WTC11 (cell line): ENCODE data around the gene RAB35. TPM values are rescaled to one million over a fixed set of nuclear protein-coding genes. Genes with fewer than 3 reads are reported as not detected.

Experiments
- ATAC-seq: fragments of 200-7000 bp; cut with Tn5 transposase; 2 replicates; pipeline ENCODE4 v1.10.0; 2021; ENCODE audit warnings: mild to moderate bottlenecking, moderate library complexity
- CTCF ChIA-PET: fragments of 300-600 bp; sonication (Branson Sonifier 250); formaldehyde crosslinking; loops from one replicate; lab custom pipeline; 2021; ENCODE audit warnings: antibody characterized with exemption; lab: Charles Lee
- POLR2A ChIA-PET: fragments of 350-600 bp; sonication (Branson Sonifier 250); formaldehyde crosslinking; loops from one replicate; lab custom pipeline; 2021; ENCODE audit warnings: antibody characterized with exemption; lab: Charles Lee
- DNase-seq: peaks from one replicate; pipeline ENCODE4 v3.0.0; 2021; ENCODE audit warnings: low spot score
- H3K27ac Mint-ChIP-seq: 2 replicates; pipeline ENCODE4 v1.8.0; 2021; ENCODE audit warnings: mixed read lengths
- H3K27me3 Mint-ChIP-seq: 2 replicates; pipeline ENCODE4 v1.8.0; 2021; ENCODE audit warnings: low read depth, mild to moderate bottlenecking, moderate library complexity, mixed read lengths
- H3K36me3 Mint-ChIP-seq: 2 replicates; pipeline ENCODE4 v1.8.0; 2021; ENCODE audit warnings: mixed read lengths
- H3K4me1 Mint-ChIP-seq: 2 replicates; pipeline ENCODE4 v1.8.0; 2022; ENCODE audit warnings: mixed read lengths
- H3K4me3 Mint-ChIP-seq: 2 replicates; pipeline ENCODE4 v1.8.0; 2021; ENCODE audit warnings: mild to moderate bottlenecking, moderate library complexity, mixed read lengths
- H3K9me3 Mint-ChIP-seq: 2 replicates; pipeline ENCODE4 v1.8.0; 2021; ENCODE audit warnings: mixed read lengths
- ELF4 ChIP-seq: sonication (generic); formaldehyde crosslinking; IDR thresholded peaks from 2 replicates; pipeline ENCODE4 v1.8.1; 2022; ENCODE audit warnings: low read depth, mild to moderate bottlenecking, moderate library complexity, missing genetic modification reagents
- GABPB1 ChIP-seq: sonication (generic); formaldehyde crosslinking; IDR thresholded peaks from 2 replicates; pipeline ENCODE4 v1.8.1; 2023; ENCODE audit warnings: mild to moderate bottlenecking, missing genetic modification reagents
- GRHL2 ChIP-seq: fragments of 250-450 bp; sonication (Bioruptor Pico); IDR thresholded peaks from 2 replicates; pipeline ENCODE4 v1.8.0; 2022; ENCODE audit warnings: mild to moderate bottlenecking, moderate library complexity; ENCODE audit not compliant: insufficient replicate concordance, severe bottlenecking
- IRF2 ChIP-seq: sonication (generic); formaldehyde crosslinking; IDR thresholded peaks from 2 replicates; pipeline ENCODE4 v1.8.0; 2022; ENCODE audit warnings: low read depth, missing genetic modification reagents, borderline replicate concordance
- MYBL2 ChIP-seq: sonication (generic); formaldehyde crosslinking; IDR thresholded peaks from 2 replicates; pipeline ENCODE4 v1.8.1; 2023; ENCODE audit warnings: mild to moderate bottlenecking, moderate library complexity, missing genetic modification reagents
- NR1H2 ChIP-seq: sonication (generic); formaldehyde crosslinking; IDR thresholded peaks from 2 replicates; pipeline ENCODE4 v1.9.0; 2021; ENCODE audit warnings: mild to moderate bottlenecking, moderate library complexity, missing genetic modification reagents
- NR2C2 ChIP-seq: sonication (generic); formaldehyde crosslinking; IDR thresholded peaks from 2 replicates; pipeline ENCODE4 v1.8.0; 2022; ENCODE audit warnings: mild to moderate bottlenecking, missing genetic modification reagents
- OVOL2 ChIP-seq: fragments of 250-450 bp; sonication (Bioruptor Pico); IDR thresholded peaks from 2 replicates; pipeline ENCODE4 v1.9.0; 2021; ENCODE audit warnings: mild to moderate bottlenecking, borderline replicate concordance
- SOX15 ChIP-seq: fragments of 250-450 bp; sonication (Bioruptor Pico); IDR thresholded peaks from 2 replicates; pipeline ENCODE4 v1.9.0; 2021; ENCODE audit warnings: mild to moderate bottlenecking
- ZNF219 ChIP-seq: sonication (generic); formaldehyde crosslinking; IDR thresholded peaks from 2 replicates; pipeline ENCODE4 v1.8.0; 2023; ENCODE audit warnings: missing genetic modification reagents, mild to moderate bottlenecking, borderline replicate concordance
- ZNF263 ChIP-seq: sonication (generic); formaldehyde crosslinking; IDR thresholded peaks from 2 replicates; pipeline ENCODE4 v1.8.1; 2022; ENCODE audit warnings: low read depth, mild to moderate bottlenecking, moderate library complexity, missing genetic modification reagents
- total RNA-seq: library from RNA; stranded (reverse); gene quantifications from 3 replicates; pipeline ENCODE4 v1.2.3, GENCODE V29; 2021
- TF ChIP-seq, protein P1 (sequence below): fragments of 250-450 bp; sonication (Bioruptor Pico); IDR thresholded peaks from 2 replicates; pipeline ENCODE4 v1.9.0; 2021; ENCODE audit warnings: mild to moderate bottlenecking, borderline replicate concordance
- TF ChIP-seq, protein P2 (sequence below): fragments of 250-450 bp; sonication (Bioruptor Pico); IDR thresholded peaks from 2 replicates; pipeline ENCODE4 v1.9.0; 2021; ENCODE audit warnings: moderate library complexity, mild to moderate bottlenecking, inconsistent platforms, borderline replicate concordance
- TF ChIP-seq, protein P3 (sequence below): fragments of 250-450 bp; sonication (Bioruptor Pico); IDR thresholded peaks from 2 replicates; pipeline ENCODE4 v1.9.0; 2021; ENCODE audit warnings: mild to moderate bottlenecking
- TF ChIP-seq, protein P4 (sequence below): fragments of 250-450 bp; sonication (Bioruptor Pico); IDR thresholded peaks from 2 replicates; pipeline ENCODE4 v1.8.0; 2021; ENCODE audit warnings: mild to moderate bottlenecking
- TF ChIP-seq, protein P5 (sequence below): sonication (generic); formaldehyde crosslinking; IDR thresholded peaks from 2 replicates; pipeline ENCODE4 v1.8.0; 2023; ENCODE audit warnings: missing genetic modification reagents

Gene RAB35
- total RNA-seq, 1 experiment from 2014 or later = 44.5 TPM

DNA sequence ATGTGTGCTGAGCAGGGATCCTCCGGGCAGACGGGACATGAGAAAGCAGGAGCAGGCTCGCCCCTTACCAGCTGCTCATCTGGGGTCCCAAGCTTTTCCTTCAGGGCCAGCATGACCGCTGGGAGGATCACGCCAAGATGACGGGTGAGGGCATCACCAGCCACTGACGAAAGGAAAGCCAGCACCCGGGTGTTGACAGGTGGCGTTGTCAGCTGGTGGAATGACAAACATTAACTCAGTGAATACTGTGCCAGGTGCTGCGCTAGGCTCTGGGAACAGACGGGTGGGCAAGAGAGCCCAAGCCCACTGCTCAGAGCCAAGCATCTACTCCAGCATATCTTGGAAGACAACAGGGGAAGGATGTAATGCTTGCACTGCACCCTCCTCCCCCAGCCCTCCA lies 21.3 kb upstream of the RAB35 start:
- no peak overlapping the region for H3K4me3 Mint-ChIP-seq
- ATAC-seq (no peak), DNase-seq (no peak)
- no peaks in the 10 kb centered on the region for H3K27me3 Mint-ChIP-seq
- TF ChIP-seq NR1H2 (CRISPR knock-in tag) (no peak), ELF4 (CRISPR knock-in tag) (no peak), SOX15 (CRISPR knock-in tag) (no peak)
- TF ChIP-seq, all 79 proteins: peak for 0
- H3K36me3 Mint-ChIP-seq = peaks cover 88% of the 10 kb centered on the region
- H3K9me3 Mint-ChIP-seq = no peaks in the 10 kb centered on the region
- H3K27ac Mint-ChIP-seq = no peak overlapping the region
- no peaks in the 10 kb centered on the region for H3K4me1 Mint-ChIP-seq
- CTCF ChIA-PET = interaction anchor here (0.6 kb wide), 1 partner anchor 63 kb away, joined by 6 read pairs; the partner anchor contains the start of gene RPLP0
- POLR2A ChIA-PET = no interaction called here

DNA sequence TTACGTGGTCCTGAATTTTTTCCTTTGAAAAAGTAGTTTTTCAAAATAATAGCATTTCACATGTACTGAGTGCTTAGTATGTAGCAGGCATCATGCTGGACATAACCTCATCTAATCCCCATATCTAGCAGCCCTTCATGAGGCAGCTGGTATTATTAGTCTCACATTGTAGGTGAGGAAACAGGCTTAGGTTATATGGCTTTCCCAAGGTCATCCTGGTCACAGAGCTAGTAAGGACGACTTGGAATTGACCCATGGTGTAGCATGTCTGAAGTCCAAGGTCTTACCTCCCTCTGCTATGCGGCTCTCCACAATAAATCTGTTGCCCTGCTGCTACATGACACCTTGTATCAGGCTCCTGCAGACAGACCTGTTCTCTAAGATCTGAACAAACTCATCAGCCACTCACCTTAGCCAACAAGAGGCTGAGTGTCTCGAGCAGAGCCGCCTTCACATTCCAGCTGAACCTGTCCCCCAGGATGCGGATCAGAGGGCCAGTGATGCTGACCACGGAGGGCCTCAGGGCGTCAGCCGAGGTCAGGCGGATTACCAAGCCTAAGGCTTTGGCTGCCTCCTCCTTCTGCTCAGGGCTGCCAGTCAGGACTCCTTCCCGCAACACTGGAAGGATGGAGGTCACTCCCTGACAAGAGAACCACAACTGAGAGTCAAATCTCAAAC lies 19.7 kb upstream of the RAB35 start:
- H3K4me1 Mint-ChIP-seq = no peaks in the 10 kb centered on the region
- no peak overlapping the region for H3K27ac Mint-ChIP-seq
- H3K27me3 Mint-ChIP-seq = no peaks in the 10 kb centered on the region
- no peaks in the 10 kb centered on the region for H3K9me3 Mint-ChIP-seq
- TF ChIP-seq, protein P1, sequence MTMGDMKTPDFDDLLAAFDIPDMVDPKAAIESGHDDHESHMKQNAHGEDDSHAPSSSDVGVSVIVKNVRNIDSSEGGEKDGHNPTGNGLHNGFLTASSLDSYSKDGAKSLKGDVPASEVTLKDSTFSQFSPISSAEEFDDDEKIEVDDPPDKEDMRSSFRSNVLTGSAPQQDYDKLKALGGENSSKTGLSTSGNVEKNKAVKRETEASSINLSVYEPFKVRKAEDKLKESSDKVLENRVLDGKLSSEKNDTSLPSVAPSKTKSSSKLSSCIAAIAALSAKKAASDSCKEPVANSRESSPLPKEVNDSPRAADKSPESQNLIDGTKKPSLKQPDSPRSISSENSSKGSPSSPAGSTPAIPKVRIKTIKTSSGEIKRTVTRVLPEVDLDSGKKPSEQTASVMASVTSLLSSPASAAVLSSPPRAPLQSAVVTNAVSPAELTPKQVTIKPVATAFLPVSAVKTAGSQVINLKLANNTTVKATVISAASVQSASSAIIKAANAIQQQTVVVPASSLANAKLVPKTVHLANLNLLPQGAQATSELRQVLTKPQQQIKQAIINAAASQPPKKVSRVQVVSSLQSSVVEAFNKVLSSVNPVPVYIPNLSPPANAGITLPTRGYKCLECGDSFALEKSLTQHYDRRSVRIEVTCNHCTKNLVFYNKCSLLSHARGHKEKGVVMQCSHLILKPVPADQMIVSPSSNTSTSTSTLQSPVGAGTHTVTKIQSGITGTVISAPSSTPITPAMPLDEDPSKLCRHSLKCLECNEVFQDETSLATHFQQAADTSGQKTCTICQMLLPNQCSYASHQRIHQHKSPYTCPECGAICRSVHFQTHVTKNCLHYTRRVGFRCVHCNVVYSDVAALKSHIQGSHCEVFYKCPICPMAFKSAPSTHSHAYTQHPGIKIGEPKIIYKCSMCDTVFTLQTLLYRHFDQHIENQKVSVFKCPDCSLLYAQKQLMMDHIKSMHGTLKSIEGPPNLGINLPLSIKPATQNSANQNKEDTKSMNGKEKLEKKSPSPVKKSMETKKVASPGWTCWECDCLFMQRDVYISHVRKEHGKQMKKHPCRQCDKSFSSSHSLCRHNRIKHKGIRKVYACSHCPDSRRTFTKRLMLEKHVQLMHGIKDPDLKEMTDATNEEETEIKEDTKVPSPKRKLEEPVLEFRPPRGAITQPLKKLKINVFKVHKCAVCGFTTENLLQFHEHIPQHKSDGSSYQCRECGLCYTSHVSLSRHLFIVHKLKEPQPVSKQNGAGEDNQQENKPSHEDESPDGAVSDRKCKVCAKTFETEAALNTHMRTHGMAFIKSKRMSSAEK = no peak
- TF ChIP-seq OVOL2 (CRISPR knock-in tag) = no peak
- no peak for TF ChIP-seq GRHL2 (CRISPR knock-in tag)
- TF ChIP-seq NR2C2 (CRISPR knock-in tag) = no peak
- TF ChIP-seq, protein P2, sequence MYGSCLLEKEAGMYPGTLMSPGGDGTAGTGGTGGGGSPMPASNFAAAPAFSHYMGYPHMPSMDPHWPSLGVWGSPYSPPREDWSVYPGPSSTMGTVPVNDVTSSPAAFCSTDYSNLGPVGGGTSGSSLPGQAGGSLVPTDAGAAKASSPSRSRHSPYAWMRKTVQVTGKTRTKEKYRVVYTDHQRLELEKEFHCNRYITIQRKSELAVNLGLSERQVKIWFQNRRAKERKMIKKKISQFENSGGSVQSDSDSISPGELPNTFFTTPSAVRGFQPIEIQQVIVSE (CRISPR knock-in tag) = no peak
- TF ChIP-seq, protein P3, sequence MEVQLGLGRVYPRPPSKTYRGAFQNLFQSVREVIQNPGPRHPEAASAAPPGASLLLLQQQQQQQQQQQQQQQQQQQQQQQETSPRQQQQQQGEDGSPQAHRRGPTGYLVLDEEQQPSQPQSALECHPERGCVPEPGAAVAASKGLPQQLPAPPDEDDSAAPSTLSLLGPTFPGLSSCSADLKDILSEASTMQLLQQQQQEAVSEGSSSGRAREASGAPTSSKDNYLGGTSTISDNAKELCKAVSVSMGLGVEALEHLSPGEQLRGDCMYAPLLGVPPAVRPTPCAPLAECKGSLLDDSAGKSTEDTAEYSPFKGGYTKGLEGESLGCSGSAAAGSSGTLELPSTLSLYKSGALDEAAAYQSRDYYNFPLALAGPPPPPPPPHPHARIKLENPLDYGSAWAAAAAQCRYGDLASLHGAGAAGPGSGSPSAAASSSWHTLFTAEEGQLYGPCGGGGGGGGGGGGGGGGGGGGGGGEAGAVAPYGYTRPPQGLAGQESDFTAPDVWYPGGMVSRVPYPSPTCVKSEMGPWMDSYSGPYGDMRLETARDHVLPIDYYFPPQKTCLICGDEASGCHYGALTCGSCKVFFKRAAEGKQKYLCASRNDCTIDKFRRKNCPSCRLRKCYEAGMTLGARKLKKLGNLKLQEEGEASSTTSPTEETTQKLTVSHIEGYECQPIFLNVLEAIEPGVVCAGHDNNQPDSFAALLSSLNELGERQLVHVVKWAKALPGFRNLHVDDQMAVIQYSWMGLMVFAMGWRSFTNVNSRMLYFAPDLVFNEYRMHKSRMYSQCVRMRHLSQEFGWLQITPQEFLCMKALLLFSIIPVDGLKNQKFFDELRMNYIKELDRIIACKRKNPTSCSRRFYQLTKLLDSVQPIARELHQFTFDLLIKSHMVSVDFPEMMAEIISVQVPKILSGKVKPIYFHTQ = no peak
- TF ChIP-seq, all 79 proteins: peak for 0
- no peak for ATAC-seq
- no peak for DNase-seq
- Mint-ChIP-seq H3K4me3 (no peak overlapping the region), H3K36me3 (peaks cover 88% of the 10 kb centered on the region)
- ChIA-PET POLR2A (interaction anchor here (0.6 kb wide), 1 partner anchor 43 kb away, joined by 3 read pairs; no protein-coding TSS in a partner anchor), CTCF (interaction anchor here (1.1 kb wide), 1 partner anchor 65 kb away, joined by 3 read pairs; the partner anchor contains the start of gene RPLP0)

DNA sequence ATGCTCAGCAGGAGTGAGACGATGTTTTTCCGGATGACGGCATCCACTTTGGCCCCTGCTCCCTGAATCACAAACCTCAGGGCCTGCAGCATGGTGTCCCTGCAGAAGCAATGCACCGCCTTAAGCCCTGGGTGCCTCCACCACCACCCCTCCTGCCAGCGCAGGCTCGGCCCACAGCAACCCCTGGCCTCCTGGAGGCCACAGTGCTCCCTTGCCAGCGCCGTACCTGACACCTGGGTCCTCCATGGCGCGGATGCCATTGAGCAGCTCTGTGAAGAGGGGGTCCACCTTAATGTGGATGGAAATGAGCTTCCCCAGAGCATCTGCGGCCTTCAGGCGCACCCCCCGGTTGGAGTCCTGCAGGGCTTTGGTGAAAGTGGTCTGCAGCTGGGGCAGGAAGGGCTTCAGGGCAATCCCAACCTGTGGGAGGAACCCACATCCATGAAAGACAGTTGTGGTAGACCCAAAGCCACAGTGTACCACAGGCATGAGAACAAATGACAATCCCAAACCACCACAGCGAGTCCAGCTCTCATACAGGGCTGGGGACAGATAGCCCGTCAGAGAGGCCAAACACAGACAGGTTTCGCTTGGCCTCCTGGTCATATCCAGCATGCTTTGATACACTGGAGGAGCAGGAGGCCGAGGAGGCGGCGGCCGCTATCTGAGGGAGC lies 17.9 kb upstream of the RAB35 start:
- ChIA-PET CTCF (no interaction called here), POLR2A (no interaction called here)
- Mint-ChIP-seq H3K27me3 (no peaks in the 10 kb centered on the region), H3K4me3 (no peak overlapping the region), H3K27ac (no peak overlapping the region), H3K36me3 (peaks cover 82% of the 10 kb centered on the region), H3K4me1 (no peaks in the 10 kb centered on the region), H3K9me3 (no peaks in the 10 kb centered on the region)
- ATAC-seq = no peak
- no peak for DNase-seq
- TF ChIP-seq, protein P4, sequence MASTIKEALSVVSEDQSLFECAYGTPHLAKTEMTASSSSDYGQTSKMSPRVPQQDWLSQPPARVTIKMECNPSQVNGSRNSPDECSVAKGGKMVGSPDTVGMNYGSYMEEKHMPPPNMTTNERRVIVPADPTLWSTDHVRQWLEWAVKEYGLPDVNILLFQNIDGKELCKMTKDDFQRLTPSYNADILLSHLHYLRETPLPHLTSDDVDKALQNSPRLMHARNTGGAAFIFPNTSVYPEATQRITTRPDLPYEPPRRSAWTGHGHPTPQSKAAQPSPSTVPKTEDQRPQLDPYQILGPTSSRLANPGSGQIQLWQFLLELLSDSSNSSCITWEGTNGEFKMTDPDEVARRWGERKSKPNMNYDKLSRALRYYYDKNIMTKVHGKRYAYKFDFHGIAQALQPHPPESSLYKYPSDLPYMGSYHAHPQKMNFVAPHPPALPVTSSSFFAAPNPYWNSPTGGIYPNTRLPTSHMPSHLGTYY (CRISPR knock-in tag) = no peak
- TF ChIP-seq, protein P2 (CRISPR knock-in tag) = no peak
- TF ChIP-seq ZNF219 (no peak), ZNF263 (CRISPR knock-in tag) (no peak), IRF2 (CRISPR knock-in tag) (no peak), MYBL2 (CRISPR knock-in tag) (no peak), GABPB1 (CRISPR knock-in tag) (no peak), OVOL2 (CRISPR knock-in tag) (no peak)
- TF ChIP-seq, protein P5, sequence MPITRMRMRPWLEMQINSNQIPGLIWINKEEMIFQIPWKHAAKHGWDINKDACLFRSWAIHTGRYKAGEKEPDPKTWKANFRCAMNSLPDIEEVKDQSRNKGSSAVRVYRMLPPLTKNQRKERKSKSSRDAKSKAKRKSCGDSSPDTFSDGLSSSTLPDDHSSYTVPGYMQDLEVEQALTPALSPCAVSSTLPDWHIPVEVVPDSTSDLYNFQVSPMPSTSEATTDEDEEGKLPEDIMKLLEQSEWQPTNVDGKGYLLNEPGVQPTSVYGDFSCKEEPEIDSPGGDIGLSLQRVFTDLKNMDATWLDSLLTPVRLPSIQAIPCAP (CRISPR knock-in tag) = no peak
